NCI-H1105 treated with DMSO at 0.1 percent for 48 hours (cell line): ENCODE results near the gene B4GALNT4.
"Not testable (repeated sequence)": the region's sequence is repeated elsewhere in the genome, so short reads cannot be mapped to it uniquely, and the experiment has no call there.

Experiments used
- DNase-seq: peaks from one replicate; lab custom pipeline; 2025; lab: John Stamatoyannopoulos, UW

B4GALNT4 gene

DNA sequence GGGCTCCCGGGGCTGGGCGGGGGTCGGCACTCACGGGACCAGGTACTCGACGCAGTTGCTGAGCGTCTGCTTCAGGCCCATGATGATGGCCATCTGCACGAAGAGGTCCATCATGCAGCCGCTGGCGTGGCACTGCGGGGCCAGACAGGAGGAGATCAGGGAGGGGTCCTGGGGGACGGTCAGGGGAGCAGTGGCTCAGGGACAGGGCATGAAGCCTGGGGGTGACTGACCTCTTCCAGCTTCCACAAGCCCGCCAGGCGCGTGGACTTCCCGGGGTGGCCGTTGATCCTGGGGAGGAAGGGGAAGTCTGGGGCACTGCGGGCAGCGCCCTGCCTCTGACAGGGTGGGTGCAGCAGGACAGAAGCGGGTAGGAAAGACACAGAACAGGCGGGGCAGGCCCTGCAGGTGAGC is 51.6 kb downstream of the B4GALNT4 start:
- no peak for DNase-seq

GRCh38 chr11:422249-422656 is 53.0 kb downstream of the B4GALNT4 start:
- DNase-seq = no peak

DNA sequence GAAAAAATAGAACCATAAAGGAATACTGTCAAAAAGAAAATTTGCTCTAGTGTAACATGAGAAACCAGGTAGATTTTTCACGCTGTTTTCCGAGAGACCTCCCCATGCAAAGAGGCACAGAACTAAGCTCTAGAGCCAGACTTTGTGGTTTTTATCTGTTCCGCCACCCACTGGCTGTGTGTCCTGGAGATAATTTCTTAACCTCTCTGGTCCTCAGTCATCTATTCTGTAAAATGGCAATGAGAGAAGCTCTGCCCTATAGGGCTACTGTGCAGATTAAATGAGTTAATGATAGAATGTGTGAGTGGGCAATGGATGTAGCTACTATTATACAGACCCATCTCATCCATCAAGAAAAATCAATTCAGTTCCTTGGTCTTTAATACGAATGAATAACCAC is 54.9 kb downstream of the B4GALNT4 start:
- no peak for DNase-seq

DNA sequence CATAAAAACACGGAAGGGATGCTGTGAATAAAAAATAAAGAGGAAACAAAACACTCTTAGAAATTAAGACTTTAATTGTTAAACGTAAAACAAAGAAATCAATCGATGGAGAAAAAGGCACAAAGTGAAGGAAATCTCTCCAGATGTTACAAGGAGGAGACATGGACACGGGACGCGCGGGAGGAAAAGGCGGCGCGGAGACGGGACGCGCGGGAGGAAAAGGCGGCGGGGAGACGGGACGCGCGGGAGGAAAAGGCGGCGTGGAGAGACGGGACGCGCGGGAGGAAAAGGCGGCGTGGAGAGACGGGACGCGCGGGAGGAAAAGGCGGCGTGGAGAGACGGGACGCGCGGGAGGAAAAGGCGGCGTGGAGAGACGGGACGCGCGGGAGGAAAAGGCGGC is 55.5 kb downstream of the B4GALNT4 start:
- DNase-seq = not testable (repeated sequence)

DNA sequence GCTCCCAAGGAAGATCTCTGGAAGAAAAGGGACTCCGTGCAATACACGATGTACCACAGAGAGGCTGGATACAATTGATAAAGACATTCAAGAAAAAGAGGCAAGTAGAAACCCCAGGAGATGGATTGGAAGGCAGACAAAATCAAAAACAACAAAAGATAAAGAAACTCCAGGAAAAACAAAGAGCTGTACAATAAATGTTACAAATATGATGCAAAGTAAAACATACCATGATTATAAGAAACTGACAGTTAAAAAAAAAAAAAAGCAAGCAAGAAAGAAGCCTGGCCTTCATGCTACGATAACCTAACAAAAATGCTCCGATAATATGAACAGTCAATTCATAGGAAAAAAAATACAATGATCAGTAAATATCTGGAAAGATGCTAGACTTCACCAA is 56.0 kb downstream of the B4GALNT4 start:
- DNase-seq = no peak

DNA sequence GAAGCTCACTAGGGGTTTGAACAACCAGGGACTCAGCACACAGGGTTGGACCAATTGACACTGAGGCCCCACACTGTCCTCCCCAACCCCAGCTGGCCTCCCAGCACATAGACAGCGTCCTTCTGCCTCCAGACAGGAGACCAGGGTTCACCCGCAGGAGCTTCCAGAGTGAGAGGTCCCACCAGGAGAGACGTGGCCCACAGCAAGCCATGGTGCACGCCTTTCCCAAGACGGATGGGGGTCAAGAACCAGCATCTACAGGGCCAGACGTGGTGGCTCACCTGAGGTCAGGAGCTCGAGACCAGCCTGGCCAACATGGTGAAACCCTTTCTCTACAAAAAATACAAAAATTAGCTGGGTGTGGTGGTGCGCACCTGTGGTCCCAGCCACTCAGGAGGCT is 57.6 kb downstream of the B4GALNT4 start:
- no peak for DNase-seq

GRCh38 chr11:428295-428694 is 59.0 kb downstream of the B4GALNT4 start:
- DNase-seq = no peak

GRCh38 chr11:429391-429790 is 60.1 kb downstream of the B4GALNT4 start:
- no peak for DNase-seq

GRCh38 chr11:429931-430456 is 60.7 kb downstream of the B4GALNT4 start:
- DNase-seq = no peak
